Activated T-cell treated with anti-CD3 and anti-CD28 coated beads, Interleukin-2, amount 50 U/mL, for 24 hours (primary cell): ENCODE measurements around the gene HNRNPH3.
"Not testable (repeated sequence)": the region's sequence is repeated elsewhere in the genome, so short reads cannot be mapped to it uniquely, and the experiment has no call there.

Source experiments
- DNase-seq: peaks from one replicate; pipeline ENCODE4 v3.0.0-alpha.2; 2020
- H3K27ac Mint-ChIP-seq: 2 replicates; pipeline ENCODE4 v1.8.0; 2020; ENCODE audit warnings: mild to moderate bottlenecking, mixed read lengths
- H3K27me3 Mint-ChIP-seq: 2 replicates; pipeline ENCODE4 v1.8.0; 2020; ENCODE audit warnings: mixed read lengths
- H3K36me3 Mint-ChIP-seq: 2 replicates; pipeline ENCODE4 v1.8.0; 2020; ENCODE audit warnings: low read depth, mixed read lengths
- H3K4me1 Mint-ChIP-seq: 2 replicates; pipeline ENCODE4 v1.8.0; 2020; ENCODE audit warnings: low read depth, mixed read lengths
- H3K4me3 Mint-ChIP-seq: 2 replicates; pipeline ENCODE4 v1.8.0; 2020; ENCODE audit warnings: mild to moderate bottlenecking, moderate library complexity, mixed read lengths
- H3K9me3 Mint-ChIP-seq: 2 replicates; pipeline ENCODE4 v1.8.0; 2020; ENCODE audit warnings: mixed read lengths

HNRNPH3 gene

DNA sequence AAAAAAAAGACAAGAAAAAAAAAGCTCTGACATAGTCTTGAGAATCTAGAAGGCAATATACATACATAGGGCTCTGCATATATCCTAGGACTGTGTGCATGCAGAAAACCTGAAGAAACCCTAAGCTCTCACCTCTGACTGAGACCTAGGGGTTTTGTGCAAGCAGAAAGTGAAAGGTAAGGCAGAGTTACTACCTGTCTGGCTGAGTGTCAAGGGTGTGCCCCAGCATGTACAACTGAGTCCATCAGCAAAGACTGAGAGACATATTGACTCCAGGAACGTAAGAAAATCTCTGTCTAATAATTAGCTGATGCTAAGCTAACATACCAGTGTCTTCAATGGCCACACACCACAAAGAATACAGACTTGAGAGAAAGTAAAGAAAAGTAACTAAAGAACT, 16.3 kb upstream of the HNRNPH3 start:
- Mint-ChIP-seq H3K27me3 (no peaks in the 10 kb centered on the region), H3K4me1 (peaks cover 7% of the 10 kb centered on the region), H3K27ac (no peak overlapping the region), H3K4me3 (no peak overlapping the region), H3K9me3 (peaks cover 17% of the 10 kb centered on the region), H3K36me3 (peaks cover 3% of the 10 kb centered on the region)
- DNase-seq, result no peak

DNA sequence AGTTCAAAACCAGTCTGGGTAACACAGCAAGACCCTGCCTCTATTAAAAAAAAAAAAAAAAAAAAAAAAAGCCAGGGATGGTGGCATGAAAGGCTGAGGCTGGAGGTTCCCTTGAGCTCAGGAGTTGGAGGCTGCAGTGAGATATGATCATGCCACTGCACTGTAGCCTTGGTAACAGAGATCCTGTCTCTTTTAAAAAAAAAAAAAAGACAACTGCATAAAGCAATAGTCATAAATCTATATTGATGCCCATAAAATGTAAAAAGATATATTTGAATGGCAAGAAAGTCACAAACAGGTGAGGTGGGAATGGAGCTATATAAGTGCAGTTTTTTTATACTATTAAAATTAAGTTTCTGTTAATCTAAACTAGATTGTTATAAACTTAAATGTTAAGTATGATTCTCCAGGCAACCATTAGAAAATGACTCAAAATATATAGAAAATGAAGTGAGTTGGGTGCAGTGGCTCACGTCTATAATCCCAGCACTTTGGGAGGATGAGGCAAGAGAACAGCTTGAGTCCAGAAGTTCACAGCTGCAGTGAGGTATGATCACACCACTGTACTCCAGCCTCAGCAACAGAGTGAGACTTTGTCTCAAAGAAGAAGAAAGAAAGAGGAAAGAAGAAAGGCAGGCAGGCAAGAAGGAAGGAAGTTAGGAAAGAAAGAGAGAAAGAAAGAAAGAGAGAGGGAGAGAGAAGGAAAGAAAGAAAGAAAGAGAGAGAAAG, 13.4 kb upstream of the HNRNPH3 start:
- Mint-ChIP-seq H3K4me1 (peaks cover 6% of the 10 kb centered on the region), H3K36me3 (peaks cover 3% of the 10 kb centered on the region), H3K9me3 (peaks cover 17% of the 10 kb centered on the region), H3K27ac (no peak overlapping the region), H3K27me3 (no peaks in the 10 kb centered on the region), H3K4me3 (no peak overlapping the region)
- no peak for DNase-seq

DNA sequence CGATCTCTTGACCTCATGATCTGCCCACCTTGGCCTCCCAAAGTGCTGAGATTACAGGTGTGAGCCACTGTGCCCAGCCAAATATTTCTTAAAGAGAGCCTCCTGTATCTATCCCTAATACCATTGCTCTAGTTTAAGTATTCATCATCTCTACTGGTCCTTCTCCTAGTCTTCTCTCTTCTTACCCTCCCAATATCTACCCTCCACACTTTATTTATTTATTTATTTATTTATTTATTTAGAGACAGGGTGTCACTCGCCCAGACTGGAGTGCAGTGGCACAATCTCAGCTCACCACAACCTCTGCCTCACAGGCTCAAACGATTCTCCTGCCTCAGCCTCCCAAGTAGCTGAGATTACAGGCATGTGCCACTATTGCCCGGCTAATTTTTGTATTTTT, 7.5 kb upstream of the HNRNPH3 start:
- H3K27ac Mint-ChIP-seq, H3K9me3 Mint-ChIP-seq, H3K4me1 Mint-ChIP-seq, H3K27me3 Mint-ChIP-seq, H3K4me3 Mint-ChIP-seq, DNase-seq, H3K36me3 Mint-ChIP-seq: not testable (repeated sequence)

DNA sequence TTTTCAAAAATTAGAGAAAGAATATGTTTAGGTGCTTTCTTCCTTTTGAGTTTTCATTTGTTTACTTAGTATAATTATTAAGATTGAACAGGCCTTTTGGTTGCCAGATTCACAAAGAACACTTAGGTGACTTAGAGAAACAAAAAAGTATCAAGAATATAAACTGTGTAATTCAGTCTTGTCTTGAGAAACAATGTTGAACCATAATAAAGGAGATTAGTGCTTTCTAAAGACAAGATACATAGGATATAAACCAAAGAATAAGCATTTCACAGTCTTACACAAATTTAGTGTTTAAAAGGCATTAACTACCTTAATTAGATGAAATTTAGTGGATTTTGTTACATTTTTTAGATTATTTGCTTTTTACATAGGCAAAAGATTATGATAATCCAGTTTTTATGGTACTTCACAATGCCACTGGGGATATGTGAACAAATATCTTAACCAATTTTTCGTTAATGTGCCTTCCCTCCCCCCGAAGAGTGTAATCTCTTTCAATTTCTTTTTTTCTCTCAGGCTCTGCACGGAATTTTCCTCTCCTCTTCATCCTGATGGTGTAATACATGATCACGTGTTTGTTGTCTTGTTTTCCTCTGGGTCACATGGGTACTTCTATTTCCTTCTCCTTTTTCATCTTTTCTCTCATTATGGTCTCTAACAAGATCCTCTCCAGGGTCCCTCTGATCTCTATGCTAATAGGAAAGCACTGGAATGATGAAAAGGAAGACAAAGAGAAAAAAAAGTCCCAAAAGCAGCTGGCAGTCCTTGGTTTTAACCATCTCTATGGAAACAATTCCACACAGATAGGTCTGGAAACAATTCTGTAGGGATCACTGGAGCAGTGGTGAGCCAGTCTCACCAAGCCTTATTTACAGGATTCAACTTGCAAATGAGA, 3.7 kb upstream of the HNRNPH3 start:
- peaks cover 2% of the 10 kb centered on the region for H3K9me3 Mint-ChIP-seq
- no peak for DNase-seq
- peaks cover 19% of the 10 kb centered on the region for H3K36me3 Mint-ChIP-seq
- H3K4me1 Mint-ChIP-seq, result peaks cover 33% of the 10 kb centered on the region
- peak overlapping the region; percentile 2 for H3K4me3 Mint-ChIP-seq
- peak overlapping the region; percentile 79 for H3K27ac Mint-ChIP-seq
- H3K27me3 Mint-ChIP-seq, result no peaks in the 10 kb centered on the region

DNA sequence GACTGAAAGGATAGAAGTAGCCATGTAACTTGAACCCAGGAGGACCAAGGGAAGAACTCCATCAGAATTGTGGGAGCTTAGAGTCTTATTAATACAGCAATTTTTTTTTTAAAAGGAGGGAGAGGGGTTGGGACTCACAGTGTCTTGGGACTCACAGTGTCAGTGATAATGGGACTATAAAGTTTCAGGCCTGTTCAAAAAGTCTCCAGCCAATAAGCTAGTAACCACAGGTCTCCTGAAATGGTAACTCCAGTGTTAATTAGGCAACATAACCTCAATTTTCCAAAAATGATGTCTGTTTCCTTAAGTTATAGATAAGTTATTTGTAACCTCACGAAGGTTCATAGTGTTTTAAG, 2.4 kb upstream of the HNRNPH3 start:
- no peaks in the 10 kb centered on the region for H3K27me3 Mint-ChIP-seq
- H3K27ac Mint-ChIP-seq, result no peak overlapping the region
- H3K36me3 Mint-ChIP-seq, result peaks cover 32% of the 10 kb centered on the region
- peaks cover 2% of the 10 kb centered on the region for H3K9me3 Mint-ChIP-seq
- H3K4me1 Mint-ChIP-seq, result peaks cover 34% of the 10 kb centered on the region
- no peak overlapping the region for H3K4me3 Mint-ChIP-seq
- DNase-seq, result no peak

DNA sequence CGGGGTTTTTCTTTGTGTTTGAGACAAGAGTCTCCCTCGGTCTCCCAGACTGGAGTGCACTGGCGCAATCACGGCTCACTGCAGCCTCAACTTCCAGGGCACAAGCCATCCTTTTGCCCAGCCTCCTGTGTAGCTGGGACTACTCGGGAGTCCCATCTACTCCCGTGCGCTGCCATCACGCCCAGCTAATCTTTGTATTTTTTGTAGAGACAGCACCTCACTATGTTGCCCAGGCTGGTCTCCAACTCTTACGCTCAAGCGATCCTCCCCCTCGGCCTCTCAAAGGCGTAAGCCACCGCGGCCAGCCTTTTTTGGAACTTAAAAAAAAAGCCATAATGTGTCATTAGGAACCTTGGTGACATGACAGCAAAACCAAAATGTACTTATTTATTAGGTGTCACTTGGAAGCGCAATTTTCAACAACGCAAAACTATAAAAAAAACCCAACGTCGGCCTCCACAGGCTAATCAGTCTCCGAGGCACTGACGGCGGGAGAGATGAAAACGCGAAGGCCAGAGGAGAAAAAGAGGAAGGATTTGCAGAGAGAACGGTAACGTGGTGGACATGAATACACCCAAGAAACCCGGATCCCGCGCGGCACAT, 911 bp upstream of the HNRNPH3 start:
- H3K27me3 Mint-ChIP-seq, result no peaks in the 10 kb centered on the region
- peaks cover 2% of the 10 kb centered on the region for H3K9me3 Mint-ChIP-seq

DNA sequence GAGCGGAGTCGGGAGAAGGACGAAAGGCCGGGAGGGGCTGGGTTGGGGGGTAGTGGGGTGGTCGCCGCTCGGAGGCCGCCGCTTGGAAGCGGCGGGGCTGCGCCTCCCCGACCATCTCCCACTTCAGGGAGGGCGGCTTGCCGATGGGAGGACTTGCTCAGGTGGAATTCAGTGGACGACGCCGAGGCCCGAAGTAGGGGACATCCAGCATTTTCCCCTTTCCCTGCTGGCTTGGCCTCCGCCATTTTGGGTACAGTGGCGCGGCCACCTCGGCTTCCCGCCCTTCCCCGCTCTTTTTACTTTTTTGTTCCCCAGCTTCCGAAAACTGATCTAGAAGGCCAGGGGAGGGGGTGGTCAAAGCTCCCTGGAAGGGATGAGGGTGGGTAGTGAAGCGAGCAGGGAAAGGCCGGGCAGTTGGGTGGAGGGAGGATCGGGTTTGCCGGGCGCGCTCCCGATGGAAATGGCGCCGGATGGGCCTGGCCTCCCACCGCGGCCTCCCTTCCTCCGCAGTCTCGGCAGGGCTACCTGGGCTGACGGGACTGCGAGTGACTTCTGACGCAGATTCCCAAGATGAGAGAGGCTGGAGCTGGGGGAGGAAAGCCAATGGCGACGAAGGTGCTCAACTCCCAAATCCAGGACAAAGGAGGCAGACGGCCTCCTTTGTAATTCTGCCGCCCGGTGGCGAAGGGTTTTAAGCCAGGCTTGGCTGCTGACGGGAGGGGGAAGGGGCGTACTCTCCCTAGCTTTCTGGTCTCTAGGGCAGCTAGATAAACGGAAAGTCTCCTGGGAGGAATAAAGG, 594 bp downstream of the HNRNPH3 start, which contains the start of gene PBLD:
TSS of gene PBLD (minus strand) at position 670 of the 799 bp plus-strand sequence. CDS start 26,084 bp downstream, outside the sequence.
- Mint-ChIP-seq H3K4me1 (peaks cover 58% of the 10 kb centered on the region), H3K27me3 (no peaks in the 10 kb centered on the region), H3K4me3 (peak within 1 kb of the TSS; percentile 100), H3K9me3 (peaks cover 2% of the 10 kb centered on the region), H3K36me3 (peaks cover 61% of the 10 kb centered on the region), H3K27ac (peak within 1 kb of the TSS; percentile 100)
- DNase-seq, result peak; percentile 84

More for the DNA sequence above, 911 bp upstream of the HNRNPH3 start:
- Mint-ChIP-seq H3K4me3 (peak overlapping the region; percentile 100), H3K36me3 (peaks cover 47% of the 10 kb centered on the region), H3K4me1 (peaks cover 45% of the 10 kb centered on the region), H3K27ac (peak overlapping the region; percentile 100)
- peak; percentile 60 for DNase-seq

DNA sequence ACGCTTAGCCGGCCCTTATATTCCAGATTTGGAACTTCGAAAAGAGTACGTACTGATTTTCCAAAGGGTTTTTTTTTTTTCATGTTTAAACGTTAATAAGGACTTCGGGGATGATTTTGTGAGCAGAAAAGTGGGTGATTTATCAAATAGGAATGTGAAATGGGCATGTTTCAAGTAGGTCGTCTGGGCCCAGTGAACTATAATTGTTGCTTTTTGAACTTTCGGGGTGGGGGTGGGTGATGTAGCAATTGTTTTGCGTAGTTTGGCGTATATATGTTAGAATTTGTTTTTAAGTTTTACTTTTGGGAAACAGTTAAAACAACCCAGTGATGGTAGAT, 1.2 kb downstream of the HNRNPH3 start:
- H3K9me3 Mint-ChIP-seq, result peaks cover 2% of the 10 kb centered on the region
- no peaks in the 10 kb centered on the region for H3K27me3 Mint-ChIP-seq
- peaks cover 62% of the 10 kb centered on the region for H3K4me1 Mint-ChIP-seq
- peak overlapping the region; percentile 100 for H3K27ac Mint-ChIP-seq
- peak overlapping the region; percentile 100 for H3K4me3 Mint-ChIP-seq
- no peak for DNase-seq
- H3K36me3 Mint-ChIP-seq, result peaks cover 67% of the 10 kb centered on the region

DNA sequence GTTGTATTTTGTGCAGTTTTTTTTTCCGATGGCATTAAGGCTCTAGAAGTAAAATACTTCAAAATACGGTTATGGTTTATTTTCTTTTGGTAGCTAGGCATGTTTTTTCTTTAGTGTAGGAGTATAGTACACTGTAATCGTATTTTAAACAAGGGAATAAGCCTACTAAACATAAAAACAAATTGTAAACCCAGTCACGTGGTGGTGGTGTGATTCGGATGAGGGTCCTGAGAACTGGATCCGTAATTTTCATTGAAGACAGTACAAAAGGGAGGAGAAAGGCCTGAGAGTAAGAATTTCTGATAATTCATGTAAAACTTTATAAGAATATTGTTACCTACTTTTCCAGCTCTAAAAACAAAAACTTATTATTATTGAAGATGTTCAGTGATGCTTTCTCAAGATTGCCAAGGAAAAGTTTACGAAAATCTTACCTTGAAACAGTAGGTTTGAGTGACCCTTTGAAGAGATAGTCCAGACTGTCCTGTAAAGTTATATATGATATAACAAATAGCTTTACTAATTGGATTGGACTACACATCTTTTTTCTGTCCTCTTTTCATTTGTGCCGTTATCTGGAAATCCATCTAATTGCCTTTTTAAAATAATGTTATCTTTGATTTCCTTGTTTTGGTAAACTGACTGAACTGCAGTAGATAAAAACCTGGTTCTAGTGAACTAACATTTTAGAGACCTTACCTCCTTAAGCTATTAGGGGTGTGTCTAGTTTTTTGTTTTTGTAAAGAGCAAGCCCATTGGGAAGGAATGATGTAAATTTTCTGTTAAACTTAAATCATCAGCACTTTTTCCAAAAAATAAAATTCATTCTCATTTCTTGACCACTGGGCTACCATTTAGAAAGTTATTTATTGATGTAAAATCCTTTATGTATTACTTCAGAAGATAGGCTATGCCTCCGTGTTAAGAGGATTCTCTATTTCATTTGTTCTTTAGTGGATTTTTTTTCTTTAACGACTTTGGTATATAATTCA, 1.9 kb downstream of the HNRNPH3 start:
- H3K4me1 Mint-ChIP-seq, result peaks cover 62% of the 10 kb centered on the region
- peaks cover 2% of the 10 kb centered on the region for H3K9me3 Mint-ChIP-seq
- H3K4me3 Mint-ChIP-seq, result peak overlapping the region; percentile 100
- DNase-seq, result no peak
- peaks cover 74% of the 10 kb centered on the region for H3K36me3 Mint-ChIP-seq
- no peaks in the 10 kb centered on the region for H3K27me3 Mint-ChIP-seq
- H3K27ac Mint-ChIP-seq, result peak overlapping the region; percentile 100

DNA sequence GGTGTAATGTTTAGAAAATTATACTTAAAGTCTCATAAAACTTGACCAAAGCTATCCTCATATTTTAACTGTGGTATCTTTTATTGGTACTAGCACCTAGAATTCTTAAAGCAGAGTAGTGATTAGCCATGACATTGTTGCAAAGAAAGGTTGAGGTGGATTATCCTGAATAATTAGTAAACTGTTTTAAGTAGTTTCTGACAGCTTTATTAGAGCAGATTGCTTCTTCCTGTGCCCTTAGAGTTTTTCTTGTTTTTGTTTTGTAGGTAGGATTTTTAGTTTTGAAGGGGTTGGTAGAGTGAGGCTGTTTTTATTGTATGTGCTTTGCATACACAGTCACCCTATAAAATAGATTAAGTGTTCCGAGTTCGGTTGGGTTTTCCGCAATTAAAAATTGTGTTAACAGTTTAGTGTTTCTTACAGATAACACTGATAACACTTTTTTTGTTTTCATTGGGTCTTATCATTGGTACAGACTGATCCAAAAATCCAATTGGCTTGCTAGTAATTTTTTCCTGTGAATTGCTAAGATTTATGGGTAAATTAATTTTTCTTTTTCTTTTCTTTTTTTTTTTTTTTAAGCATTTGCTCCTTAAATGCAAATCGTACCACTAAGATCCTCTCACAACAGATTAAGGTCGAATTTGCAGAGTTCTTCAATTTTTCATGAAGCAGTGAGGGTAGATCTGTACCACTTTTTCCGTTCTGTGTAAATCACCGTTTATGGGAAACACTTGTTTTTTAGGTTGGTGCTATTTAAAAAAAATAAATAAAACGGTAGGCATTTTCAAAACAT, 3.0 kb downstream of the HNRNPH3 start:
- Mint-ChIP-seq H3K4me3 (peak overlapping the region; percentile 100), H3K4me1 (peaks cover 63% of the 10 kb centered on the region), H3K27me3 (no peaks in the 10 kb centered on the region), H3K36me3 (peaks cover 85% of the 10 kb centered on the region), H3K9me3 (peaks cover 2% of the 10 kb centered on the region), H3K27ac (peak overlapping the region; percentile 100)
- no peak for DNase-seq

DNA sequence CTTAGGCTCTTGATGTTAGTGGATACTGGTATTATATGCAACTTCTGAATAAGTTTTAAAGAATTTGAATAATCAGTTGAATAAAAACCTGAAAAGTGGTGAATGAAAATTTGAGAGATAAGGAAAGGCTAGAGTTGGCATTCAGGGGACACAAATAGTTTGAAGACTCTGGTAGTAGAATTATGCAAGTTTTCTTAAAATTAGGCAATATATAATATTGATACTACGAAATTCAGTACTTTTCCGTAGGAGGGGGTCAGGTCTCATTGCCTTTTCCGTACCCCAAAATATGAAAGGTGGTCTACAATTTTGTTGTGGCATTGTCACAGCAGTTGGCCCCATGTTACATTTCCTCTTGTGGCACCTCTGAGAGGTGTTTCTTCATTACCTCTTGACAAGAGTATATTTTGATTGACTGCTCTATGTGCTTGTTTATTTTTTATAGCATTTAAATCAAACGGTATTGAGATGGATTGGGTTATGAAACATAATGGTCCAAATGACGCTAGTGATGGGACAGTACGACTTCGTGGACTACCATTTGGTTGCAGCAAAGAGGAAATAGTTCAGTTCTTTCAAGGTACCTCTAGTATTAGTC, 5.0 kb downstream of the HNRNPH3 start:
- no peaks in the 10 kb centered on the region for H3K27me3 Mint-ChIP-seq
- H3K9me3 Mint-ChIP-seq, result no peaks in the 10 kb centered on the region
- peaks cover 97% of the 10 kb centered on the region for H3K36me3 Mint-ChIP-seq
- peaks cover 56% of the 10 kb centered on the region for H3K4me1 Mint-ChIP-seq
- DNase-seq, result no peak
- H3K4me3 Mint-ChIP-seq, result peak overlapping the region; percentile 100
- H3K27ac Mint-ChIP-seq, result peak overlapping the region; percentile 88

DNA sequence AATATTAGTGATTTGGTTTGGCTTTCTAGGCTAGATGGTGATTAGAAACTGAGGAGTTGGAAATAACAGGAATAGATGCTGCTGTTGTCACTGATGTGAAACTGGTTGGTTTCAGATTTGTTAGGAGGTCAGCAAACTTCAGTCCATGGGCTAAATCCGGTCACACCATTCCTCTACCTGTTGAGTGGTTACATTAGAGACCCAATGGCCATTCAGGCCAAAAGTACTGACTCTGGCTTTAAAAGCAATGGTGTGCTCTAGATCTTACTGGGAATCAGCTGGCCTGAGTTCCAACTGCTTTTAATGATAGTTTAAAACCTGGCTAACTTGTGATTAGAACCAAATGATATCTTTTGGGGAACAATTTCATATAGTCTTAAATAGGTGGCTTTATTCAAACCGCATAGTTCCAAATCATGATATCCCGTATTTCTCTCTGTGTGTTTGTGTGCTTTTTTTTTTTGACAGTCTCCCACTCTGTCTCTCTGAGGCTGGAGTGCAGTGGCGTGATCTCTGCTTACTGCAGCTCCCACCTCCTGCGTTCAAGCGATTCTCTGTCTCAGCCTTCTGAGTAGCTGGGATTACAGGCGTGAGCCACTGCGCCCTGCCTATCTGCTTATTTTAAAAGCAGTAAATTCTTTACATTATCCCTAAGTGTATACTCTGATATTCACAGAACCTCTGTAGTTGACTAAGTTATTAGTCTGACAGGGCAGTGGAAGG, 8.7 kb downstream of the HNRNPH3 start:
- DNase-seq, result no peak
- peaks cover 57% of the 10 kb centered on the region for H3K4me1 Mint-ChIP-seq
- no peak overlapping the region for H3K4me3 Mint-ChIP-seq
- peaks cover 95% of the 10 kb centered on the region for H3K36me3 Mint-ChIP-seq
- no peaks in the 10 kb centered on the region for H3K27me3 Mint-ChIP-seq
- no peaks in the 10 kb centered on the region for H3K9me3 Mint-ChIP-seq
- peak overlapping the region; percentile 72 for H3K27ac Mint-ChIP-seq
